ENCODE measurements around the gene AFAP1L2.

Gene AFAP1L2

GRCh38 chr10:114389426-114389825, 14.9 kb downstream of the AFAP1L2 start:
- no peak for DNase-seq (ENCODE audit: low read depth)

DNA sequence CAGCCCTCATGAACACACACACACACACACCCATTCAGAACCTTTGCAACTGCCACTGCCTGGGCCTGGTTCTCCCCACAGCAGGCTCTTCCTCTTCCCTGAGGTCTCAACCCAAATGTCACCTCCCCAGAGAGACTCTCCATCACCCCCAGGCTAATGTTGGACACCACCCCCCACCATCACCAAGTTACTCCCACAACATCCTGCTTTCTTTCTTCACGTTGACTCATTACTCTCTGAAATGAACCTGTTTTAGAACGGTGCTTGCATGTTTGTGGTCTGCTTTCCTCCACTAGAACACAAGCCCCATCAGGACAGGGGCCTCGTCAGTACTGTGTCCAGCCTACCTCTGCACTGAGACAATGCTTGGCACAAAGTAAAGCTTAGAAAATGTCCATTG, 16.0 kb downstream of the AFAP1L2 start:
- DNase-seq (ENCODE audit: low read depth) = no peak

GRCh38 chr10:114387784-114388183, 16.5 kb downstream of the AFAP1L2 start:
- no peak for DNase-seq (ENCODE audit: low read depth)

GRCh38 chr10:114386452-114386851, 17.9 kb downstream of the AFAP1L2 start:
- DNase-seq (ENCODE audit: low read depth) = no peak

- DNase-seq (ENCODE audit: low read depth) = no peak
Observed at GRCh38 chr10:114385557-114385956, 18.7 kb downstream of the AFAP1L2 start.

DNA sequence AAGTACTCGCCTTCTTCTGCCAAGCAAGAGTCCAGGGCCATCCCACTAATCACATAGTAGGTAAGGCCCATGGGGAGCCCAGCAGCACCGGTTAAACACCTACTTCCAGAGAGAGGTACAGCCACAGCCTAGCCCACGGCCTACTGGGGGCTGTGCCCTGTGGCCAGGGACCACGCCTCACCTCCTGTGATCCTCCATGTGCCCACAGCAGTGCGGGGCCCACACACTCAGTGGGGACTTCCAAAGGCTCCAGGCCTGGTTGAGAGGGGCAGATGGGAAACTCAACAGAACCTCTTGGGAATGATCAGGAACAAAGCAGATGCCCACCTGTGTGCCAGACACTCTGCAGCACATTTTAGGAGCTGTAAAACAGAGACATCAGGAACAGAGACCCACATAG, 19.7 kb downstream of the AFAP1L2 start:
- DNase-seq (ENCODE audit: low read depth) = no peak

- no peak for DNase-seq (ENCODE audit: low read depth)
Observed at GRCh38 chr10:114384181-114384580, 20.1 kb downstream of the AFAP1L2 start.

DNA sequence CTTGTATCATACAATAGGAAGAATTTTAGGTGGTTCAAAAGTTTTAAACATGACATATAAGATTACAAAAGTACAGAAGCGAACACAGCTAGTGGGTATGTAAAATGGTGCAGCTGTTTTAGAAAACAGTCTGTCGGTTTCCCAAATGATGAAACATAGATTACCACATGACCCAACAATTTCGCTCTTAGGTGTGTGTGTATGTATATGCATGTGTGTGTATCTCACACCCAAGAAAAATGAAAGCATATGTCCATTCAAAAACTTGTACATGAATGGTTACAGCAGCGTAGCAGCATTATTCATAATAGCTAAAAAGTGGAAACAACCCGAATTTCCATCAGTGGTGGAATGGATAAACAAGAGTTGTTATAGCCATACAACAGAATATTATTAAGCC, 23.5 kb downstream of the AFAP1L2 start:
- no peak for DNase-seq (ENCODE audit: low read depth)

- no peak for DNase-seq (ENCODE audit: low read depth)
Observed at GRCh38 chr10:114380060-114380459, 24.2 kb downstream of the AFAP1L2 start.

DNA sequence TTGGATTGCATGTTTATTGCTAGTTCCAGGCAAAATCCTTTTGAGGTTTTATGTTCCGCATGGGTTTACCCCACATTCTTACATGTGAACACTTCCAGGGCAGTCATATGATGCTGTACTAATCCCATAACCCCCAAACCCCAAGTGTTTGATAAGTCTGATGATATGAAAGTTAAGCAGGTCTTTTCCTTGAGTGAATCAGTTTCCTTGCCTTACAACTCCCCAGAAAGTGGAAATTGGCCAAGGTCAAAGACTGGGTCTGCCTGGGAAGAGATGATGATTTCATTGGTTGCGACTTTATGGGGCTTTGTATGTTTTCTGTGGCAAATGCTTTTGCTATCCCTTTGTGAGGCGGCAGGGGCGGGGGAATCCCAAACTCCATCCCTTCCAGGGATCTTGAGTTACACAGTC, 24.7 kb downstream of the AFAP1L2 start:
- no peak for DNase-seq (ENCODE audit: low read depth)

DNA sequence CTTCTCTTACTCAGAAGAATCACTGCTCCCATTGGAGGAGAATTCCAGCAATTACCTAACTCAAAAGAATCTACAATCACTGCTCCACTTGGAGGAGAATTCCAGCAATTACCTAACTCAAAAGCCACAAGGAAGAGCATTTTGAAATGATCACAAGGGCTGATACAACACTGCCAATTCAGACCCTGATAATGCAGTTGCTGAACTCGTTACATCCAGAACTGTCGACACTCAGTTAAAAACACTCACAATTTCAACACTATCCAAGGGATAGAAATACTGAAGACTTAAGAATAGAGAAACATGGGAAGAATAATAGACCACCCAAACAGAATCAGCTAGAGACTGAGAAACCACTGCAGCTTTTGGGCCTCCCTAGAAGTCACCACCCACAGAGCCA, 27.8 kb downstream of the AFAP1L2 start:
- no peak for DNase-seq (ENCODE audit: low read depth)

DNA sequence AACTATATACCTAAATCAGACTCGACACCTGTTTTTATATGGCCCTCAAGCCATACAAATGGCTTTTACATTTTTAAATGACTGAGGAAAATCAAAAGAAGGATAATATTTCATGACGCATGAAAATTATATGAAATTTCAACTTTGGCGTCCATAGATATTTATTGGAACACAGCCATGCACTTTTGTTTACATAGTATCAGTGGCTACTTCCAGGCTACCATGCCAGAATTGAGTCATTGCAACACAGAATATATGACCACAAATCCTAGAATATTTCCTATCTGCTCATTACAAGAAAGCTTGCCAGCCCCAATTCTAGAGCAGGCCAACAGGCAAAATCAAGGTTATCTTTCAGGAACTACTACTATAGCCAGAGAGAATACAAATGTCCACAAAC, 29.3 kb downstream of the AFAP1L2 start:
- DNase-seq (ENCODE audit: low read depth) = no peak

DNA sequence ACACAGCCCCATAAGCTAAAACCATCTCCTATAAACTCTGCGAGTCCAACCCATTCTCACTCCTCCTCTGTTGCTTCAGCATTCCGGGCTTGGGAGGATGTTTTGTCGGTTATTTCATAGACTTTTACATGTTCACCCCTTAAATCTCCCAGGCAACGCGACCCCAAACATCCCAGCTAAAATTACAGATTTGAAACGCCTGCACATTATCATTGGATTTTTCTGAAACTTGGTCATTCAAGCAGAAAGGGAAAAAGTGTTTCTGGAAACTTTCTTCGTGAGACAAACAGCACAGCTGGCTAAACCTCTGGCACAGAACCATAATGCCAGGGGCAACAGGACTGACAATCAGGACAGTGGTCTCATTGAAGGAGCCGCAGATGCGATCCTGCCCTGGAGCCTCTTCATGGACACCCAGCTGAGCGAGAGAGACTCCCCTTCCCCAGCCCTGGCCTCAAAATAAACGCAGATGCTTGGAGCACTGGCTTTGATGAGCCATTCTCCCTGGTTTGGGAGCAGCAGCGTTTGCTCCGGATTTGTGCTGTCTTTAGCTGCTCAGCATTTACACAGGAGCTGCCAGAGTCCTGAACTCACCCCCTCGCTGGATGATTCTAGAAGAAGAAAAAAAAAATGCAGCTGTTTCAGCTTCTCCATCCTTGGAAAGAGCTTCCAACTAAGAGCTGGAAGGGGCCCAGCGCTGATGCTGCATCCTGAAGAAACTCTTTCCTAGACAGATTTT, 30.1 kb downstream of the AFAP1L2 start:
- no peak for DNase-seq (ENCODE audit: low read depth)

DNA sequence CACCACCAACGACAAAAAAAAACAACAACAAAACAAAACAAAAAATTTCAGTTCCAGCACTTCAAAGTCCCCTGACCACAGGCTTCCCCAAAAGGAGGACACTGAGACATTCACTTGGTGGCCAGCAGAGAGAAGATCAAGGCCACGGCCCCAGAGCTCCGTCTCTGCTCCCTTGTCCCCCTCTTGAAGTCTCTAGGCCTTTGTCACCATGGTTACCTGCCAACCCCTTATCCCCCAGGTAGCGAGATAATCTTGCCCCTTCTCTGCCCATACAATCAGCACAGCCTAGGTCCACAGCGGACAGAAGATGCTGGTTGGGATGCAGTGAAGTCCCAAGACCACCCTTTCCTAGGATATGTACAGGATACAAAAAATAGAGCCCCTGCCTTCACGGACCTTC, 30.7 kb downstream of the AFAP1L2 start:
- DNase-seq (ENCODE audit: low read depth) = no peak

DNA sequence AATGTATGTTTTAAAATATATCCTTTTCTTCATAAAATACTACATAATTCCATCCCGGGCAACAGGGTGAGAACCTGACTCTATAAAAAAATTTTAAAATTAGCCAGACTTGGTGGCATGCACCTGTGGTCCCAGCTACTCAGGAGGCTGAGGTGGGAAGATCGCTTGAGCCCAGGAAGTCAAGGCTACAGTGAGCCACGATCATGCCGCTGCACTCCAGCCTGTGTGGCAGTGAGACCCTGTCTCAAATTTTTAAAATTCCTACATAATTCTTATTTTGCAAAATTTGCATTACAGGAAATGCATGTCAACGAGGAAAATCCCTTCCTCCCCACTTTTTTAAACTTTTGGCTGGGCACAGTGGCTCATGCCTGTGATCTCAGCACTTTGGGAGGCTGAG, 31.3 kb downstream of the AFAP1L2 start:
- DNase-seq (ENCODE audit: low read depth) = no peak

DNA sequence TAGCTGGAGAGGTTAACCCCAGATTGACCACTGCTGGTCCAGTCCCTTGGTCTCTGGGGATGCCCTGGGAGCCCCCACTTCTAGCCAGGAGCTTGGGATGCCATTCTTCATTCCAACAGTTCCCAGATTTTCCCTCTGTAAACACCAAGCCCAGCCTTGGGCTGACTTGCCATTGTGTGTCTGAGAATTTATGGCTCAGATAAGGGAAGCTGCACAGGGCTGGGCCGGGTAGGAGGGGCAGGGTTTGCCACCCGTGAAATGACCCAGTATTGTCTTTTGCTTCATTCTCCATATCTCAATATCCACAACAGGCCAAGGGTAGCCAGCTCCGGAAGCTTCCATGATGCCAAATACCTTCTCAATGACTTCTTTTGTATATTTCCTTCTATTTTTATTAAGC, 32.1 kb downstream of the AFAP1L2 start:
- DNase-seq (ENCODE audit: low read depth) = no peak

GRCh38 chr10:114370966-114371365, 33.3 kb downstream of the AFAP1L2 start:
- no peak for DNase-seq (ENCODE audit: low read depth)

DNA sequence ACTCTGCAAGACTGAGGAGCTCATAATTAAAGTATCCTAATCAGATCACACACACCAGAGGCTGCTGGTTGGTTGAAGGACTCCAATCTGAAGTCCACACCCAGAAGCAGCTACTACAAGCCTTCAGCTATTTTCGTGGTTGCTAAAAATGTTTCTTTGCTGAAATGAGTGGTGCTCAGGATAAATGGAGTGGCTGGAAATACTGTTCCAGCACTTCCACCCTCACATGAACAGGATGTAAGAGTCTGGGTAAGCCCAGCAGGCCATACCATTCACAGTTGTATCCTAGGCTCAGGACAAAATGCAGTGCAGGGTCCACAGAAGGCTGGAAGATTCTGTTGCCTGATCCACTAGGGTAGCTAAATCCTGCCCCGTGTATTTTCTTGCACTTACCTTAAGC, 34.1 kb downstream of the AFAP1L2 start:
- DNase-seq (ENCODE audit: low read depth) = no peak

DNA sequence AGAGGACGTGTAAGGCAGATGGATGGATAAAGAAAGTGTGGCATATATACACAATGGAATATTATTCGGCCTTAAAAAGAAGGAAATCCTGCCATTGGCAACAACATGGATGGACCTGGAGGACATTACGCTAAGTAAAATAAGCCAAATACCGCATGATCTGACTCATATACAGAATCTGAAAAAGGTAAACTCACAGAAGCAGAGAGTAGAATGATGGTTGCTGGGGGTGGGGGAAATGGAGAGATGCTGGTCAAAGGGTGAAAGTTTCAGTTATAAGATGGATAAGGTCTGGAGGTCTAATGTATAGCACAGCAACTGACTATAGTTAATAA, 36.3 kb downstream of the AFAP1L2 start:
- DNase-seq (ENCODE audit: low read depth) = no peak

DNA sequence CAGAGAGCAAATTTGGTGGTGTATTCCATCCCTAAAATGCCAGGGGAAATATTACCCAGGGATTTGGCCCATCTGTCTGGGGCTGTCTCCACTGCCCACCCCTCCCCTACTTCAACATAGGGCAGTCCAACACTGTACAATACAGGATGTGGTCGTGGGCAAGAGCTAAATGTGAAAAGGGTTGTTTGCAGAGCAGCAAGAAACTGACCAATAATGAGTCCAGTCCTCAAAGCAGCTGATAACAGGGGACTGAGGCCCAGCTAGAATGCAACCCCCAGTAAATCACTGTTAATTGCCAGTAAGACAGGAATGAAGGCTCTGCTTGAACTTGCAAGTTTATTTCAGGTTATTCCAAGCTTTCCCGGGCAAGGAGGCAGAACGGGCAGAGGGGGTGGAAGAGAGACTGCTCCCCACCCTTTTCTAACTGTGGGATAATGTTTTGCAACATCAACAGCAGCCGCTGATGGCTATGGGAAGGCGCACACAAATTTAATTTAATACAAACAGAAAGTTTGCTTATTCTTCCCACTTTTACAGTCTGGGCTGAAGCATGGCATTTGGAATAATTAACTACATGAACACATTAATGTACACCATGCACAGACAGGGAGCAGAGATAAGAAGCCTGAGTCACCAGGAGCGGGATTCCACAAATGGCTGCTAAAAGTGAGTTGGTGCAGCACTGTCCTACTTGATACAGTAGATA, 36.8 kb downstream of the AFAP1L2 start:
- DNase-seq (ENCODE audit: low read depth) = no peak

GRCh38 chr10:114364726-114365125, 39.6 kb downstream of the AFAP1L2 start:
- no peak for DNase-seq (ENCODE audit: low read depth)

GRCh38 chr10:114363745-114364454, 40.4 kb downstream of the AFAP1L2 start:
- DNase-seq (ENCODE audit: low read depth) = no peak

DNA sequence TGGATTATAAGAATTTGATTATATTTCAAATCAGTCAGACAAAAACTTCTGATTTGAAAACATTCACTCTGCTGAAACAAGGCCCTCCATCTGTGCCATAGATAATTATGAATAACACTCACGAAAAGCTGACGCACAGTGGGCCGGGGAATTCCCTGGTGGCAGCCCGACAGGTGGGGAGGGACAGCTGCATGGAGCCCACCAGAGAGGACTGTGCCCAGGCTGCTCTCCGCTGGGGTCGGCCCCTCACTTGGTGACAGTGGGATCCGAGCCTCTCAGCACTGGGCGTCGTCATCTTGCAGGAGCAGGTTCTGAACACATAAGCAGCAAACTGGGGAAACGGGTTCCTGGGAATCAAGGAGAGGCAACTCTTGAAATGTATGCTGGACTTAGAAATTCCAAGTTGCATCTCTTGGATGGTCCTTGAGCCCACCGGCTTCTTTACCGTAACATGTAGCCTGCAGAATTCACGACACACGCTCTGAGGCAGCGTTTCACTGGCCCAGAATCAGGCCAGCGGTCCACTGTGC, 41.4 kb downstream of the AFAP1L2 start:
- no peak for DNase-seq (ENCODE audit: low read depth)
